DMS114 treated with DMSO at 0.1 percent for 48 hours (cell line): Measurements from ENCODE around the gene TNFAIP1.
"Not testable (repeated sequence)": the region's sequence is repeated elsewhere in the genome, so short reads cannot be mapped to it uniquely, and the experiment has no call there.

Experiments
- DNase-seq: peaks from one replicate; lab custom pipeline; 2025; ENCODE audit not compliant: unreplicated experiment; lab: John Stamatoyannopoulos, UW

TNFAIP1 gene

GRCh38 chr17:28335201-28335958, at the start of gene TNFAIP1, which contains the start of gene IFT20:
TSS of gene TNFAIP1 (plus strand) at chr17:28335761. CDS start at chr17:28339522, 3,761 bp downstream.
TSS of gene IFT20 (minus strand) at chr17:28335472. CDS start at chr17:28331985, 3,487 bp downstream.
- peak; percentile 97 for DNase-seq

GRCh38 chr17:28285965-28286364, 49.6 kb upstream of the TNFAIP1 start:
- DNase-seq = no peak

GRCh38 chr17:28290703-28291102, 44.9 kb upstream of the TNFAIP1 start:
- no peak for DNase-seq

GRCh38 chr17:28291780-28292330, 43.7 kb upstream of the TNFAIP1 start:
- DNase-seq = no peak

GRCh38 chr17:28292878-28293277, 42.7 kb upstream of the TNFAIP1 start:
- DNase-seq = not testable (repeated sequence)

- no peak for DNase-seq
Observed at GRCh38 chr17:28293994-28294393, 41.6 kb upstream of the TNFAIP1 start.

GRCh38 chr17:28295677-28296578, 39.6 kb upstream of the TNFAIP1 start:
- no peak for DNase-seq

GRCh38 chr17:28298449-28298848, 37.1 kb upstream of the TNFAIP1 start:
- DNase-seq = no peak

GRCh38 chr17:28306954-28307401, 28.6 kb upstream of the TNFAIP1 start:
- DNase-seq = no peak

- DNase-seq = no peak
Observed at GRCh38 chr17:28313841-28314240, 21.7 kb upstream of the TNFAIP1 start.

- DNase-seq = no peak
Observed at GRCh38 chr17:28315846-28316705, 19.5 kb upstream of the TNFAIP1 start.

GRCh38 chr17:28317099-28317965, 18.2 kb upstream of the TNFAIP1 start:
- no peak for DNase-seq

GRCh38 chr17:28317966-28318758, 17.4 kb upstream of the TNFAIP1 start:
- no peak for DNase-seq

- peak; percentile 93 for DNase-seq
Observed at GRCh38 chr17:28318759-28319597, 16.6 kb upstream of the TNFAIP1 start, which contains the start of gene TMEM97. TSS of gene TMEM97 (plus strand) at chr17:28319200. CDS start at chr17:28319240, 40 bp downstream.

- DNase-seq = no peak
Observed at GRCh38 chr17:28319598-28319935, 16.0 kb upstream of the TNFAIP1 start.

- DNase-seq = no peak
Observed at GRCh38 chr17:28320215-28321061, 15.1 kb upstream of the TNFAIP1 start.

- DNase-seq = no peak
Observed at GRCh38 chr17:28324267-28324745, 11.3 kb upstream of the TNFAIP1 start.
